Mesendoderm (in vitro differentiated cells): ENCODE results near the gene FGD5.

Experiments used
- DNase-seq: peaks from one replicate; pipeline ENCODE4 v3.0.0; 2013
- H2AK5ac ChIP-seq: 2 replicates; pipeline ENCODE4 v1.6.1; 2013; ENCODE audit warnings: low read length, inconsistent platforms
- H2BK120ac ChIP-seq: 2 replicates; pipeline ENCODE4 v1.6.1; 2013; ENCODE audit warnings: low read depth, mild to moderate bottlenecking, low read length, moderate library complexity, mixed read lengths
- H2BK15ac ChIP-seq: replicated peaks from 2 replicates; pipeline ENCODE4 v1.6.1; 2013; ENCODE audit warnings: low read depth, mild to moderate bottlenecking, moderate library complexity
- H2BK5ac ChIP-seq: 2 replicates; pipeline ENCODE4 v1.6.1; 2013; ENCODE audit warnings: low read length, inconsistent platforms
- H3K18ac ChIP-seq: 2 replicates; pipeline ENCODE4 v1.6.1; 2013; ENCODE audit warnings: mild to moderate bottlenecking, low read length, mixed read lengths
- H3K23ac ChIP-seq: one replicate; pipeline ENCODE4 v1.6.1; 2013; ENCODE audit warnings: low read length
- H3K27ac ChIP-seq: 2 replicates; pipeline ENCODE4 v1.5.1; 2013; ENCODE audit warnings: low read depth, mild to moderate bottlenecking, inconsistent platforms, low read length, moderate library complexity
- H3K27me3 ChIP-seq: 2 replicates; pipeline ENCODE4 v1.6.1; 2013; ENCODE audit warnings: low read length, control low read depth, mild to moderate bottlenecking, inconsistent platforms; ENCODE audit not compliant: insufficient read depth, poor library complexity
- H3K36me3 ChIP-seq: 2 replicates; pipeline ENCODE4 v1.6.1; 2013; ENCODE audit warnings: low read length, inconsistent platforms; ENCODE audit not compliant: control insufficient read depth, insufficient read depth
- H3K4ac ChIP-seq: one replicate; pipeline ENCODE4 v1.6.1; 2013; ENCODE audit warnings: low read depth, mild to moderate bottlenecking, low read length, moderate library complexity
- H3K4me1 ChIP-seq: 2 replicates; pipeline ENCODE4 v1.6.1; 2013; ENCODE audit warnings: low read depth, low read length, inconsistent platforms; ENCODE audit not compliant: control insufficient read depth
- H3K4me2 ChIP-seq: 2 replicates; pipeline ENCODE4 v1.6.1; 2013; ENCODE audit warnings: low read length
- H3K4me3 ChIP-seq: 2 replicates; pipeline ENCODE4 v1.5.1; 2013; ENCODE audit warnings: mild to moderate bottlenecking, low read length
- H3K56ac ChIP-seq: one replicate; pipeline ENCODE4 v1.6.1; 2013; ENCODE audit warnings: low read length
- H3K79me1 ChIP-seq: 2 replicates; pipeline ENCODE4 v1.6.1; 2013; ENCODE audit warnings: low read length, inconsistent platforms
- H3K79me2 ChIP-seq: 2 replicates; pipeline ENCODE4 v1.6.1; 2013; ENCODE audit warnings: mild to moderate bottlenecking, low read length; ENCODE audit not compliant: control insufficient read depth, insufficient read depth
- H3K9ac ChIP-seq: 2 replicates; pipeline ENCODE4 v1.6.1; 2013; ENCODE audit warnings: low read length, inconsistent platforms
- H4K5ac ChIP-seq: one replicate; pipeline ENCODE4 v1.6.1; 2013; ENCODE audit warnings: low read length
- H4K8ac ChIP-seq: one replicate; pipeline ENCODE4 v1.6.1; 2013; ENCODE audit warnings: low read depth, mild to moderate bottlenecking, control low read depth, low read length, moderate library complexity
- WGBS: extraction: QIAGEN DNeasy Blood & Tissue Kit; methylation state at CpG from one replicate; pipeline ENCODE4 v1.1.7; 2013; ENCODE audit warnings: low lambda C conversion rate, missing lambda C conversion rate; ENCODE audit not compliant: insufficient coverage; ENCODE audit errors: extremely low coverage; 5-methylcytosine and 5-hydroxymethylcytosine counted together

FGD5 gene

DNA sequence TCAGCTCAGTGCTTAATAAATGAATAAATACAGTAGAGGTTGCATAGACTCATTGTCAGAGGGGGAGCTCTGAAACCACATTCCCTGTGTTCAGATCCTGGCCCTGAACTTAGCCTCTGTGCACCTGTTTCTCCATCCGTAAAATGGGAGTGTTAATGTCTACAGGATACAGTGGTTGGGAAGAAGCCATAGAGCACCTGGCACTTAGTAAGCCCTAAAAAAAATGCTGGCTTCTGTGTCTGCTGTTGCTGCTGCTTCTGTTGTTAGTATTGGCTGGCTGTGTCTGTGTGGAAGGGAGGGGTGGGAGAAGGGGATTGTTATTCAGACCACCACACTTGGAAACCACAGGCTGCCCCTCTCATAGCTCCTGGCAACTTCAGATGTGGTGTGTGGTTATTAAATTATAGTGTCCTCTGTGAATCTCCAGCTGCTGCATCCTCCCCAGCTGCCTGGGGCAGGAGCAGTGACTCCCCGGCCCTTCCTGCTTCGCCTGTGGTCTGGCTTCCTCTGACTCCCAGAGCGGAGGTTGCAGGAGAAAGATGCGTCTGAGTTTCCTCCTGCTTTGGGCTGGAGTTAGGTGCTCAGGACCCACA is 31.0 kb downstream of the FGD5 start:
- no peak overlapping the region for H3K9ac ChIP-seq
- H3K27ac ChIP-seq, result no peak overlapping the region
- H3K27me3 ChIP-seq, result no peaks in the 10 kb centered on the region
- no peak for DNase-seq
- H2BK120ac ChIP-seq, result no peak overlapping the region
- H3K23ac ChIP-seq, result no peak overlapping the region
- H2BK5ac ChIP-seq, result no peak overlapping the region
- H2AK5ac ChIP-seq, result no peak overlapping the region
- peaks cover 16% of the 10 kb centered on the region for H3K4me1 ChIP-seq
- H3K79me1 ChIP-seq, result no peaks in the 10 kb centered on the region
- H4K5ac ChIP-seq, result no peak overlapping the region
- H4K8ac ChIP-seq, result no peak overlapping the region
- no peak overlapping the region for H3K18ac ChIP-seq
- no peak overlapping the region for H3K4me3 ChIP-seq
- WGBS, result no CpG with 5 or more reads among the region's 5 CpGs
- H2BK15ac ChIP-seq, result no peak overlapping the region
- no peaks in the 10 kb centered on the region for H3K36me3 ChIP-seq
- no peak overlapping the region for H3K4ac ChIP-seq
- no peaks in the 10 kb centered on the region for H3K79me2 ChIP-seq
- H3K56ac ChIP-seq, result no peak overlapping the region
- no peak overlapping the region for H3K4me2 ChIP-seq

DNA sequence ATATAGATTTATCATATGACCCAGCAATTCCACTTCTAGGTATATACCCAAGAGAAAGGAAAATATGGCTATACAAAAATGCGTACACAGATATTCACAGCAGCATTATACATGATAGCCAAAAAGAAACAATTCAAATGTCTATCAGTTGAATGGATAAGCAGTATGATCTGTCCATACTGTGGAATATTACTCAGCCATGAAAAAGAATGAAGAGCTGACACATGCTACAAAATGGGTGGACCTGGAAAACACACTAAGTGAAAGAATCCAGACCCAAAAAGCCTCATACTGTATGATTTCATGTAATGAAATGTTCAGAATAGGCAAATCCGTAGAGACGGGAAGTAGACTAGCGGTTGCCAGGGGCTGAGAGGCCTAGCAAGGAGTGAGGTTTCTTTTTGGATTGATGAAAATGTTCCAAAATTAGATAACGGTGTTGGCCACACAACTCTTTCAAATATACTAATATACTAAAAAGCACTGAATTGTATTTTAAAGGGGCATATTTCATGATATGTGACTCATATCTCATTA is 33.4 kb downstream of the FGD5 start:
- H3K23ac ChIP-seq, result no peak overlapping the region
- H4K5ac ChIP-seq, result no peak overlapping the region
- H2BK120ac ChIP-seq, result no peak overlapping the region
- no peak overlapping the region for H3K4me3 ChIP-seq
- no peak overlapping the region for H3K27ac ChIP-seq
- H3K36me3 ChIP-seq, result no peaks in the 10 kb centered on the region
- no peak overlapping the region for H2AK5ac ChIP-seq
- H3K79me1 ChIP-seq, result no peaks in the 10 kb centered on the region
- H2BK15ac ChIP-seq, result no peak overlapping the region
- peaks cover 11% of the 10 kb centered on the region for H3K4me1 ChIP-seq
- H3K9ac ChIP-seq, result no peak overlapping the region
- no peak overlapping the region for H3K4me2 ChIP-seq
- H2BK5ac ChIP-seq, result no peak overlapping the region
- WGBS, result no CpG with 5 or more reads among the region's 5 CpGs
- no peaks in the 10 kb centered on the region for H3K27me3 ChIP-seq
- no peak overlapping the region for H4K8ac ChIP-seq
- H3K18ac ChIP-seq, result no peak overlapping the region
- no peak for DNase-seq
- H3K56ac ChIP-seq, result no peak overlapping the region
- no peak overlapping the region for H3K4ac ChIP-seq
- H3K79me2 ChIP-seq, result no peaks in the 10 kb centered on the region

DNA sequence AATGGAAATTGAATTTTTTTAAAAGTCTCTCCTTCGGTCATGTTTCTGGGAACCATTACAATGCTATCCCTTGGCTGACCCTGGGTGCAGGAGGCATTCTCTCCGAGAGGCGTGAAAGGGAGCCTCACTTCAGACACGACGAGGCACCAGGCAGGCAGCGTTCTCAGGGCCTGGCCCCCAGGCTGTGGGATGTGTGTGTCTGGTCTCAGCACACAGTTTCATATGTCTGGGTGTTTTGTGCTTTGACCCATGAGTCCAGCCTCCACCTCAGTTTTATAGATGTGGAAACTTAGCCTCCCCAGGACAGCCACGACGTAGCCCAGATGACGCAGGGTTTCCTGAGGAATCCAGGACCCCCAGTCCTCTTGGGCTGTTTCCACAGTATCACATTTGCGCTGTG is 34.0 kb downstream of the FGD5 start:
- Histone ChIP-seq H3K4me3 (no peak overlapping the region), H4K8ac (no peak overlapping the region), H3K4me1 (peaks cover 6% of the 10 kb centered on the region), H3K4me2 (no peak overlapping the region), H2BK5ac (no peak overlapping the region), H3K79me2 (no peaks in the 10 kb centered on the region), H2BK120ac (no peak overlapping the region), H2BK15ac (no peak overlapping the region), H3K4ac (no peak overlapping the region), H3K27ac (no peak overlapping the region), H4K5ac (no peak overlapping the region), H2AK5ac (no peak overlapping the region), H3K36me3 (no peaks in the 10 kb centered on the region), H3K27me3 (no peaks in the 10 kb centered on the region), H3K18ac (no peak overlapping the region), H3K79me1 (no peaks in the 10 kb centered on the region), H3K9ac (peak overlapping the region; percentile 5), H3K56ac (peak overlapping the region; percentile 72), H3K23ac (no peak overlapping the region)
- WGBS, result no CpG with 5 or more reads among the region's 10 CpGs
- DNase-seq, result no peak

DNA sequence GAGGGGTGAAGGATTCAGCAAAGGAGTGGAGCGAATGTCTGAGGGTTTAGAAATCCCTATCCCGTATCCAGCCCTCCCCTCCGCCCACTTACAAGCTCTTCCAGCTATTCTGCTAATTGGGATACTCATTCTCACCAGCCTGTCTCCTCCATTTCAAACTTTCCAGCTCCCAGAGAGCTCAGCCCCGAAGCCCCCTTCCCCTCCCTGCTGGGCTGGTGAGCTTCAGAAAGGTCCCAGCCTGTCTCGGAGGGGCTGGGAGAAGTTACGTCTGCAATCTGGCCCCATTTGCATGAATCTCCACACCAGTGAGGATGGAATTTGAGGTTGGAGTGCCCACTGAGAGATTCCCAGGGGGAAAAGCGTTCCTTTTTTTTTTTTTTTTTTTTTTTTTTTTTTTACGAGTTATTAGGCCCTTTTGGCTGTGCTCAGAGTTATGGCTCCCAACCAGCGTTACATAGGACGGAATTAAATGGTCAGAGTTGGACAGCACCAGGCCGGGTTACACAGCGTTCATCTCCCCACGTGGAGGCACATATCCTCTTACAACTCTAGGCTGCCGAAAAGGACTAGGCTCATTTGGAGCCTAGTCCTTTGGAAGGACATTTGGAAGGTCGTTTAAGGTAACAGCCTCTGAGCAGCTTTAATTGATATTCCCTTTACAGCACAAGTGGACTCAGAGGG is 34.6 kb downstream of the FGD5 start:
- Histone ChIP-seq H2AK5ac (no peak overlapping the region), H3K23ac (no peak overlapping the region), H3K36me3 (no peaks in the 10 kb centered on the region), H3K27ac (no peak overlapping the region), H2BK5ac (no peak overlapping the region), H3K4me2 (no peak overlapping the region), H3K4me1 (peaks cover 4% of the 10 kb centered on the region), H3K4ac (no peak overlapping the region), H3K4me3 (no peak overlapping the region), H4K5ac (no peak overlapping the region), H4K8ac (no peak overlapping the region), H3K79me1 (no peaks in the 10 kb centered on the region), H3K27me3 (no peaks in the 10 kb centered on the region), H3K56ac (peak overlapping the region; percentile 72), H3K9ac (peak overlapping the region; percentile 5), H3K79me2 (no peaks in the 10 kb centered on the region), H3K18ac (no peak overlapping the region), H2BK15ac (no peak overlapping the region), H2BK120ac (no peak overlapping the region)
- peak; percentile 49 for DNase-seq
- no CpG with 5 or more reads among the region's 15 CpGs for WGBS

DNA sequence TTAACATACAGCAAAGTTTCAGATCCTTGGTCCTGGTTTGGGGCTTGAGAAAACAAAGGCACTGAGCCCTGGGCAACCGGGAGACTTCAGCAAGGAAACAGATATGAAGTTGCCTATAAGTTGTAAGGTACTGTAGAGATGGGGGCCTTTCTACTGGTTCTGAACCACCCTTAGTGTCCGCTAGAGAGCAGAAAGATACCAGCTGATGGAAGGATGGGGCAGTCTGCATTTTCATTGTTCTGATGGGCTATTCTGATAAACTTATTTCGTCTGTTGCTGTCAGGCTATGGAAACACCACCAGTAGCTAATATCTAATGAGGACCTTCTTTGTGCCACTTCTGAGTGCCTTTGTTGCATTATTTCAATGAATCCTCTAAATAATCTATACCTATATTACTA is 38.7 kb downstream of the FGD5 start:
- DNase-seq, result no peak
- Histone ChIP-seq H2BK120ac (no peak overlapping the region), H3K79me1 (no peaks in the 10 kb centered on the region), H2BK5ac (no peak overlapping the region), H3K4me1 (peaks cover 4% of the 10 kb centered on the region), H3K4me3 (no peak overlapping the region), H2BK15ac (no peak overlapping the region), H3K56ac (no peak overlapping the region), H3K4me2 (no peak overlapping the region), H3K36me3 (no peaks in the 10 kb centered on the region), H3K4ac (no peak overlapping the region), H3K9ac (no peak overlapping the region), H4K5ac (no peak overlapping the region), H3K23ac (no peak overlapping the region), H4K8ac (no peak overlapping the region), H3K27ac (no peak overlapping the region), H3K18ac (no peak overlapping the region), H3K79me2 (no peaks in the 10 kb centered on the region), H3K27me3 (no peaks in the 10 kb centered on the region), H2AK5ac (no peak overlapping the region)
- WGBS, result no CpG with 5 or more reads among the region's 3 CpGs
